Activated T-helper 1 cell treated with Interleukin-2 at 50 U/mL for 16 hours (primary cell): ENCODE measurements around the gene ERO1B.
"Not testable (repeated sequence)": the region's sequence is repeated elsewhere in the genome, so short reads cannot be mapped to it uniquely, and the experiment has no call there.

ENCODE experiments used
- DNase-seq: peaks from one replicate; pipeline ENCODE4 v3.0.0-alpha.2; 2020; ENCODE audit warnings: low read depth

The ERO1B gene

DNA sequence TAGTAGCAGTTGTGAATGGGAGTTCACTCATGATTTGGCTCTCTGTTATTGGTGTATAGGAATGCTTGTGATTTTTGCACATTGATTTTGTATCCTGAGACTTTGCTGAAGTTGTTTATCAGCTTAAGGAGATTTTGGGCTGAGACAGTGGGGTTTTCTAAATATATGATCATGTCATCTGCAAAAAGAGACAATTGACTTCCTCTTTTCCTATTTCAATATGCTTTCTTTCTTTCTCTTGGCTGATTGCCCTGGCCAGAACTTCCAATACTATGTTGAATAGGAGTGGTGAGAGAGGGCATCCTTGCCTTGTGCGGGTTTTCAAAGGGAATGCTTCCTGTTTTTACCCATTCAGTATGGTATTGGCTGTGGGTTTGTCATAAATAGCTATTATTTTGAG lies 93.7 kb downstream of the ERO1B start:
- not testable (repeated sequence) for DNase-seq

DNA sequence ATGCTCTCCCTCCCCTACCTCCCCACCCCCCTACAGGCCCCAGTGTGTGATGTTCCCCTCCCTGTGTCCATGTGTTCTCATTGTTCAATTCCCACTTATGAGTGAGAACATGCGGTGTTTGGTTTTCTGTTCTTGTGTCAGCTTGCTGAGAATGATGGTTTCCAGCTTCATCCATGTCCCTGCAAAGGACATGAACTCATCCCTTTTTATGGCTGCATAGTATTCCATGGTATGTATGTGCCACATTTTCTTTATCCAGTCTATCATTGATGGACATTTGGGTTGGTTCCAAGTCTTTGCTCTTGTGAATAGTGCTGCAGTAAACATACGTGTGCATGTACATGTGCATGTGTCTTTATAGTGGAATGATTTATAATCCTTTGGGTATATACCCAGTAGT lies 95.3 kb downstream of the ERO1B start:
- not testable (repeated sequence) for DNase-seq

DNA sequence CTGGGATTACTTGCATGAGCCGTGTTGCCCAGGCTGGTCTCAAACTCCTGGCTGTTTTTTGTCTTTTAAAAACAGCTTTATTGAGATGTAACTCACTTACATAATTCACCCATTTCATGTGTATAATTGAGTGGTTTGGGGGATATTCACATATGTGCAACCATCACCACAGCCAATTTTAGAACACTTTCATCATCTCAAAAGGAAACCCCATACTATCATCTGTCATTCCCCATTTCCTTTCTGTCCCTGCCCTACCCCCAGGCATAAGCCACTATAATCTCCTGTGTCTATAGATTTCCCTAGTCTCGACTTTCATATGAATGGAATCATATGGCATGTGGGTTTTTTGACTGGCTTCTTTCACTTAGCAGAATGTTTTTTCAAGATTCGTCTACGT lies 96.1 kb downstream of the ERO1B start:
- no peak for DNase-seq

DNA sequence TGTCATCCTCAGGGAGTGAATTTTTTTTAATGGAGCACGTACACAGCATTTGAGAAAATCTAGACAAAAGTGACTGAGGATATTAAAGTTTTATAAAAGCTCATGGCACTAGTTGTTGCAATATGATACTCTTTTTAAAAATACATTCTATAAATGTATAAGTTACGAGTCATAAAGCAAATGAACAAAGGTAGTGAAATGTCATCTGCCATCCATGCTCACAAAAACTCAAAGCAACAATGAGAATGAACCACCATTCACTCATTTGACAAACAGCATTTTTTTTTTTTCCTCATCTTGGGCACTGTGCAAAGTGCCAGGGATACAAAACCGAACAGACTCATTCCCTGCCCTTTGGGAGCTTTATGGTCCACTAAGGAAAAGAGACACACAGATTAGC lies 100.7 kb downstream of the ERO1B start:
- no peak for DNase-seq

DNA sequence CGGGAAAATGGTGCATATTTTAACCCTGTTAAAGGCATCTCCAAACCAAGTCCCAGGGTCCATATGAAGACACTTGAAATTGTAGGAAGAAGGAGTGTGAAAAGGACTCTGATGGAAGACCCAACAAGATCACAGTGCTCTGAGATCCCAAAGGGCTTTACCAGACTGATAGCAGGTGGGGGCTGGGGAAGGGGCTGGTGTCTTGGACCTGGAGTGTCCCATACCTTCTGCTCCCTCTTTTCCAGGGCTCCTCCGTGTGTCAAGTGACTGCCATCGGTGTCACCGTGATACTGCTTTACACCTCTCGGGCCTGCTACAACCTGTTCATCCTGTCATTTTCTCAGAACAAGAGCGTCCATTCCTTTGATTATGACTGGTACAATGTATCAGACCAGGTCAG lies 102.1 kb downstream of the ERO1B start:
- no peak for DNase-seq

DNA sequence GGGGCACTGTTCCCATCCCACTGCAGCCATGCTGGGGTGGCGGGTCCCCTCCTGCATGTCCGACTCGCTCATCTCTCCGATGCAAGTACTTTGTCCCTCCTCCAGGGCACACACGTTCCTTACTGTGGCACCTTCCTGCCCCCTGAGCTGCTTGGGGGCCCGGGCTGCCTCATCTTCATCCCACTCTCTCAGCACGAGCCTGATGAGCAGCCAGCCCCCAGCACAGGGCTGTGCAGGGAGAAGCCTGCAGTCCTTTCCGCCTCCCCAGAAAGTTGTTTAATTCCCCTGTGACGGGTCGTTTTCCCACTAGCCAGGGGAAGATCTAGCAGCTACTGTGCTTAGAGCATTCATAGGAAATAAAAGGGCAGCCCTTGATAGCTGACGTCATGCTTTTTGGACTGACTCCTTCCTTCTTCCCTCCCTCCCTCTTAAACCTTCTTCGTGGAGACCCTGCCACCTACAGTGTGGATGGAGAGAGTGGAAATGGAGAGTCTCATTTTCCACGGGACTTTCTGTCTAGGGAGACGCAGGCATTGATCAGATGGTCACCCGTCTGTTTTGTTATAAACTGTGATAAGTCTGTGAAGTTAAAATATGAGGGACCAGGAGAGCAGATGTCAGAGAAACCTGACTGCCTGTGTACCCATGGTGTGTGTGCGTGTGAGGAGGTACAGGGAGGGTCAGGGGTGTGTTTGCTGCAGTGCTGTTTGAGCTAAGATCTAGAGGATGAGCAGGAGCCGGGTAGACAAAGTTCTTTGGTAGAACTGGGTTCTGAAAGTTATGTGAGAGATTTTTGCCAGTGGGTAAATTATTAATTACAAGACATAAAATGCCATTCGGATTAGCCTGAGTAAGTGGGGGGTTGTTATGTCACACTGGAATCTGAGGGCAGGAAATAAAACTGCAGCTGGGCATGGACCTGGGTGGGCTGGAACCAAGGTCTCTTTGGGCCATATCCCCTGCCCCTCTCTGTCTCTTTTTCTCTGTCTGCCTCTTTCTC lies 105.1 kb downstream of the ERO1B start:
- no peak for DNase-seq

DNA sequence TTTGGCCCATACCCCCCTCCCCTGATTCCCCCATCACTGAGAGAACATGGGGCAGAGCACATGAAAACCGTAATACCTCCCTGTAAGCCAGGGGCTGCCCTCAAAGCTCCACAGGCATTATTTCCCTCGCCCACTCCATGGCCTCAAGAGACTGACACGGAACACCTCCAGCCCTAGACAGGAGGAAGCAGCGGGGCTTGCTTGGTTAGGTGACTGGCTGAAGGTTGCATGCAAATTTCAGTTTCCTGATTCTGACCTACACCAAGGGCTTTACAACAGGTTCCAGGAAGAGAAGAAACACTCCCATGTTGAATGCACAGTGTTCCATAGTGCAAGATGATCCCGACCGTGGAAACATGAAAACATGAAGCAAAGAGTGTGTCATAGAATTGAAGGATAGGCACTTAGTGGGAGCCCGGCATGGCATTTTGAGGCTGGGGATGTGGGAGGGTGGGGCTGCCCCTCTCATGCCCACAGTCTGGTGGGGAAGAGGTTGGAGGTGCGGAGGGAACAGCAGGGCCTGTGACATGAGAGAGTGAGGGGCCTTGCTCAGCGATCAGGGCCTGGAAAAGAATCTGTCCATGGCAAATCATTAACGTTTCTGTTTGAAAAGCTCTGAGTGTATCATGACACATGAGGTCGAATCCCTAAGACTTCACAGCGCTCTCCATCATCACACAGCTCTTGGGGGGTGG lies 106.0 kb downstream of the ERO1B start:
- DNase-seq, result no peak

DNA sequence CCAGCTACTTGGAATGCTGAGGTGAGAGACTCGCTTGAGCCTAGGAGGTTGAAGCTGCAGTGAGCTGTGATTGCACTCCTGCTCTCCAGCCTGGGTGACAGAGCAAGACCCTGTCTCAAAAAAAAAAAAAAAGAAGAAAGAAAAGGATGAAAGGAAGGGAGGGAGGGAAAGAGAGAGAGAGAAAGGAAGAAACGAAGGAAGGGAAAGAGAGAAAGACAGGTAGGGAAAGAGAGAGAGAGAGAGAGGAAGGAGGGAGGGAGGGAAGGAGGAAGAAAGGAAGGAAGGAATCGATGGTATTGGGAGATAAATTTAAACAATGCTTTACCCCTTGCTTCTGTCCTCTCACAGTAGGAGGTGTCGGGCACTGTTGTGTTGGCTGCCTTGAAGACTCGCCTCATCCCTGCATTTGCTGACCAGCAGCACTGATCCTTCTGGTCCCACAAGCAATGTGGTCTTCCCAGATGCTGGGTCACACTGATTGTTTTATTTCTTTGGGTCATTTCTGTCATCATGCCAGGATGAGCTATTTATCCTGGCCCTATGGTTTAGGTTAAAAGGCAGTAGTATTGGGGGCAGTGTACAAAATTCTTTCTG lies 108.5 kb downstream of the ERO1B start:
- DNase-seq, result no peak

DNA sequence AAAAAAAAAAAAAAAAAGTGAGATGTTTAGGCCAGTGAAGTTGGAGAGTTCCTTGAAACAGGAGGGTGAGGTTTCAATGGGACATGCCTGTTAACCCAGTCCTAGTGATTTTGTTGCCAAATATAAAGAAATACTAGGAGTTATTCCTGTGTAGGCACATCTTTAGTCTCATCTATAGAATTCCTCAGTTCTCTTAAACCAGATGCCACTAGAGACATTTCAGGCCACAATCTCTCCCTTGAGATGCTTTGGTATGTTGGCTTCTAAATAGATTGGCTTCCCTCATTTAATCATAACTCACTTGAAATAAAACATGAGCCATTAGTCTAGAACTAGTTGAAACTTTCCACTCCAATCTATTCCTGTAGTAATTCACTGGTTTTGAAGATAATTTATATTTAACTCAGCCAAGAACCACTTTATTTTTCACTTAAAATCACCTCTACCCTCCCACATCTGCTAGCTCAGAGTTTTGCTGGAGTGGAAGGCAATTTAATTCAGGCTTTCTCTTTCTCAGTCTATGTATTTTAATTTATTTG lies 109.6 kb downstream of the ERO1B start:
- DNase-seq, result no peak

DNA sequence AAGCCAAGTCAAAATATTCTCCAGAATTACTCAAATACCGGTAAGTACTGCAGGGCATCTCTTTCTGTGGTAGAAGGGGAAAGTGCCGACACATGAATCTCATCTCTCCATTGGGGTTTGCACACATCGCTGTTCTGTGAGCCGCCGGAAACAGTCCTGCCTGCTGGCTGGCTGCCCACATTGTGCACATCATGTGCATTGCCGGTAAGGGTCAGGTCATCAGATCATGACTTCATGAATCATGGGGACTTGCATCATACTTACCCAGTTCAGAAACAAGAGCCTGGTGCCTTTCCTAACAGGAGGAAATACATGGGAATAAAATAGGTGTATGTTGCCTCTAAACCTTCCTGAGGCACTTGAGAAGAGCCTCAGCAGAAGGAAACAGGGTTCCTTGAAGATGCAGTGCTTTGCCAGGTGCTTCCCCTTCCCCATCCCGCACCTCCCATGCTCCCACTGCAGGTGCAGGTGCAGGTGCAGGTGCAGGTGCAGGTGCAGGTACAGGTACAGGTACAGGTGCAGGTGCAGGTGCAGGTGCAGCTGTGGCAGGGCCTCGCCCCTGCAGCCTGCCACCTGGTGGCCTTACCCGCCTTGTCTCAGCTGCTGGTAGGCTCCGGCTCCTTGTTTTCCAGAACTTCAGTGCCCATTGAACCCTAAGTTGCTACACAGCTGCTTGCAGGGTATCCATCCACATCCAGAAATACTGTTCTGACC lies 112.9 kb downstream of the ERO1B start:
- DNase-seq, result no peak

DNA sequence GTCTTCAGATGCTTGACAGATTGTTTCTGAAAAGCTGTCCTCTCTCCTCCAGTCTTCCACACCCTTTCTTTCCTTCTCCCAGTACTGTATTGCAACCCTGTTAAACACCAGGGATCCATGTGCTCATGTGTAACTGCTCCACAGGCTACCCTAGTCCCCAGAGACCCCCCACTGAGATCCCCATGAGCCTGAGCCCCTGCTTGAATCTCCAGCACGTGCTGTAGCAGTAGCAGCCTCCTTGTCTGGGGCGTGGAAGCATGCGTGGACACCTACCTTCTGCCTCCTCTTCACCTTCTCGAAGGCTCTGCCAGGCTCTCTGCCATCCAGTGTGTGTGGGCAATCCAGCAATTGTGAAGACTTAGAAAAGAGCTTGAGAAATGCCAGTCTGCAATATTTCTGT lies 114.2 kb downstream of the ERO1B start:
- no peak for DNase-seq

DNA sequence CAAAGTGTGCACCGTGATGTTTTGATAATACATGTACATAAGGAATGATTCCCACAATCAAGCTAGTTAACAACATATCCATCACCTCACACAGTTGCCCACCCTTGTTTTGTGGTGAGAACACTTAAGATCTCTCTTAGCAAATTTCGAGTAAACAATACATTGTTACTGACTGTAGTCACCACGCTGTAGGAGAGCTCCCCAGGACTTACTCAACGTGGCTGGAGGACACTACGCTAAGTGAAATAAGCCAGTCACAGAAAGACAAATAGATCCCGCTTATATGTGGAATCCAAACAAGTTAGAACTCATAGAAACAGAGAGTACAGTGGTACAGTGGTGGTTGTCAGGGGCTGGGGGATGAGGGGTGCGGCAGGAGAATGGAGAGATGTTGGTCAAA lies 114.6 kb downstream of the ERO1B start:
- no peak for DNase-seq

DNA sequence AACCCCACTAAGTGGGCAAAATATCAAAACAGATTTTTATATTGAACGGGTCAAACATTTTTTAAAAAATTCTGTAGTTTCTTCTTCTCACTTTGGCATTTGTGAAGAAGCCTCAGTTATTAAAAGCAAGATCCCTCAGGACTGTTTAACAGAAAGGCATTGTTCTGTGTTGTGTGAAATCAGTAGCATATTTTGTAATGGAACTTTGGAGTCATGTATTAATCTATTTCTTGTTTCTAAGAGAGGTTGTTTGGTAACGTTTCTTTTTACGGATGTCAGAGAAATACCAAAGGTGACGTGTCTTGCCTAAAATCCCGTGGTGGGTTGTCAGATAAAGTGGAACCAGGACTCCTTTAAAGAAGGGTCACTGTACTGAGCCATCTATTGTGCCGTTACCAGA lies 115.7 kb downstream of the ERO1B start:
- no peak for DNase-seq
